Fibroblast of mammary gland (primary cell): ENCODE results near the gene PRSS3.
"Not testable (repeated sequence)": the region's sequence is repeated elsewhere in the genome, so short reads cannot be mapped to it uniquely, and the experiment has no call there.

Source experiments
- DNase-seq: peaks from one replicate; pipeline ENCODE4 v3.0.0-alpha.2; 2010; ENCODE audit warnings: low read depth
- H3K4me3 ChIP-seq: 2 replicates; pipeline ENCODE4 v1.5.1; 2011; ENCODE audit warnings: low read depth, mild to moderate bottlenecking, low read length, moderate library complexity; ENCODE audit not compliant: control insufficient read depth
- CTCF ChIP-seq: conservative IDR thresholded peaks from 2 replicates; pipeline ENCODE4 v1.5.1; 2011; ENCODE audit warnings: low read depth, low read length, inconsistent platforms; ENCODE audit not compliant: control insufficient read depth, insufficient read depth

PRSS3 gene

GRCh38 chr9:33762343-33762742 is 33.0 kb upstream of the PRSS3 start:
- DNase-seq = no peak
- no peak for TF ChIP-seq CTCF
- no peak overlapping the region for H3K4me3 ChIP-seq

GRCh38 chr9:33763709-33764108 is 31.7 kb upstream of the PRSS3 start:
- not testable (repeated sequence) for H3K4me3 ChIP-seq
- peak; percentile 70 for DNase-seq

DNA sequence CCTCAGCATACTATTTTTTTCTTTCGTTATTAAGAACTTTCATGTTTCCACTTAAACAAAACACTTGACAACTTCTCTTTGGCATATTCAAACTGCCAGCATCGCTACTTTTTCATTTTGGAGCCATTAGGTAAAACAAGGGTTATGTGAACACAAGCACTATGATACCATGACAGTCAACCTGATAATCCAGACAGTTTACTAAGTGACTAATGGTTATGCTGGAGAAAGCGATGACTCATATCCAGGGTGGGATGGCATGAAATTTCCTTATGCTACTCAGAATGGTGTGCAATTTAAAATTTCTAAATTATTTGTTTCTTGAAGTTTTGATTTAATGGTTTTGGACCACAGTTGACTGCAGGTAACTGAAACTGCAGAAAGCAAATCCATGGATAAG is 29.9 kb upstream of the PRSS3 start:
- no peak overlapping the region for H3K4me3 ChIP-seq
- DNase-seq = peak; percentile 76
- no peak for TF ChIP-seq CTCF

DNA sequence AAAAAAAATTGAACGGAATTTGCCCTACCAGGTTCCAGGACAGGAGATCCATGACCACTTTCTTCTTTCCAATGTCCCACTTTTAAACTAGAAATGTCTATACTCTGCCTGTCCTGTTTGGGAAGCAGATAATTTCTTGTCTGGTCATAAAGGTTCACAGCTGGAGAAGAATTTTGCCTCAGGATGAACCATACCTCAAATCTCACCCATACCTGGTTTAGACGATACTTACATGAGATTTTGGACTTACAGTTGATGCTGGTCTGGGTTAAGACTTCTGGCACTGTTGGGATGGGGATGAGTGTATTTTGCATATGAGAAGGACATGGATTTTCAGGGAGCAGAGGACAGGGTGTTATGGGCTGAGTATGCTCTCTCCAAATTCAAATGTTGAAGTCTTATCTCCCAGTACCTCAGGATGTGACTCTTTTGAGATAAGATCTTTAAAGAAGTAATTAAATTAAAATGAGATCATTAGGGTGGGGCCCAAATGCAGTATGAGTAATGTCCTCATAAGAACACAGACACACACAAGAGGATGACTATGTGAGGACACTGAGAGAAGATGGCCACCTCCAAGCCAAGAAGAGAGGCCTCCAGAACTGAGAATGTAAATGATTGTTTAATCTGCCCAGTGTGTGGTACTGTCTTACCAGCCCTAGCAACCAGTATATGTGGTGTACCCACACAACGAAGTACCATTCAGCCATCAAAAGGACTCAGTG is 25.0 kb upstream of the PRSS3 start:
- H3K4me3 ChIP-seq = not testable (repeated sequence)
- peak; percentile 60 for DNase-seq

DNA sequence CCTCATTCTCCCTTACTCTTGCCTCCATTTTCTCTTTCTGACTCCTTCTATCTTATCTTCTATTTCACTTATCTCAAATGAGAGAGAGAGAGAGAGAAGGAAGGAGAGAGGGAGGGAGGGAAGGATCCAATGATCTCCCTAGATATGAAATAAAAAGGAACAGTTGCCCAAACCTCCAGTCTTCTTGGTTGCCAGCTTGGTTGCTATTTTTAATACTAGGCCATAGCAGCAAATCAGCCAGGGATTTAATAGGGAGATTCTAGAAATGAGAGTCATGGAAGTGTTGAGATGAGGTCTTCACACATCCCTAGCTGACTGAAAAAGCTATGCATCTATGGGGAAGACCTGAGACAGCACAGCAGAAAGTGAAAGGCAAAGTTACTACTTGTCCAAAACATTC is 22.2 kb upstream of the PRSS3 start:
- not testable (repeated sequence) for H3K4me3 ChIP-seq, DNase-seq

DNA sequence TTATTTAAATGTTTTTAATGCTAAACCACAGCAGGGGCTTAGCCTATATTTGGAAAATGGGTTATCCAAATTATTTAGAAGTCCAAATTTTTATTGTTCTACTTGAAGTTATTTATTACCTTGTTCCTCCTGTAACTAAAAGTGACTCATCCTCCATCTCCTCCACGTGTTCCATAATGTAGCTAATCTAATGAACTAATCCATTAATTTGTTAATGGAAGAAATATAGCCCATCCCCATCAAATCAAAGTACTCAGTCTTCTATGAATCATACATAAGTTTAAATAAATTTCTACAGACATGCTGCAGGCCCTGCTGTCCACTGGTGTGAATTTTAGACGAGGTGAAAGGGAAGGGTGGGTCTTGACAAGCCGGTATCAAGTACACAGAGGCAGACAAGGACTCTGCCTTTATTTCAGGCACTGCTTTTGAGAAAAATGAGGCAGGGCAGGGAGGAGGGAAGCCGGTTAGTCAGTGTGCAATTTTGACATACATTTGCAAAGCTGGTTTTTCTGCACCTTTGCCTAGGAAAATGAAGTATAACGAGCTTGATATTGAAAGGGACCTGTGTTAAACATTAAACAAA is 21.2 kb upstream of the PRSS3 start:
- not testable (repeated sequence) for DNase-seq, H3K4me3 ChIP-seq

- DNase-seq = no peak
- H3K4me3 ChIP-seq = no peak overlapping the region
- TF ChIP-seq CTCF = no peak
Measured at GRCh38 chr9:33776578-33776977, 18.8 kb upstream of the PRSS3 start.

GRCh38 chr9:33778700-33779351 is 16.5 kb upstream of the PRSS3 start:
- H3K4me3 ChIP-seq = no peak overlapping the region
- DNase-seq = peak; percentile 64
- peak; percentile 91 for TF ChIP-seq CTCF

DNA sequence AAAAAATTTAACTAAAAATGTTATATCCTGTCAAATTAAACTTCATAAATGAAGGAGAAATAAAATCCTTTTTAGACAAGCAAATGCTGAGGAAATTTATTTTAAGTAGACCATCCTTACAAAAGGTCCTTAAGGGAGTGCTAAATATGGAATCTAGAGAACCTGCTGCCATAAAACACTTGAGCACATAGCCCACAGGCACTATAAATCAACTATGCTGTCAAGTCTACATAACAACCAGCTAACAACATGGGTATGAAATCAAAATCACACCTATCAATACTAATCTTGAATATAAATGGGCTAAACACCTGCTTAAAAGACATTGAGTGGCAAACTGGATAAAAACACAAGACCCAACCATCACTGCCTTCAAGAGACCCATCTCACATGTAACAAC is 15.1 kb upstream of the PRSS3 start:
- TF ChIP-seq CTCF = no peak
- DNase-seq = no peak
- H3K4me3 ChIP-seq = no peak overlapping the region
